Astrocyte (in vitro differentiated cells and primary cell): ENCODE data around the gene SAMD4B. TPM values are rescaled to one million over a fixed set of nuclear protein-coding genes. Genes with fewer than 3 reads are reported as not detected.

Source experiments
- DNase-seq: peaks from one replicate; pipeline ENCODE4 v3.0.0-alpha.2; 2010; ENCODE audit warnings: low read depth
- FAIRE-seq: peaks from 2 replicates; lab custom pipeline; 2011; peaks lifted over from hg19 to GRCh38; lab: Jason Lieb, UNC
- H2AFZ ChIP-seq: 2 replicates; pipeline ENCODE4 v1.6.0; 2012; ENCODE audit warnings: low read depth, low read length, inconsistent platforms
- H3K27ac ChIP-seq: 2 replicates; pipeline ENCODE4 v1.5.1; 2011; ENCODE audit warnings: low read depth, low read length, inconsistent platforms
- H3K27me3 ChIP-seq: 2 replicates; pipeline ENCODE4 v1.6.0; 2011; ENCODE audit warnings: low read length, inconsistent platforms; ENCODE audit not compliant: insufficient read depth
- H3K36me3 ChIP-seq: 2 replicates; pipeline ENCODE4 v1.5.1; 2011; ENCODE audit warnings: low read length, inconsistent platforms; ENCODE audit not compliant: insufficient read depth
- H3K4me1 ChIP-seq: 2 replicates; pipeline ENCODE4 v1.5.1; 2011; ENCODE audit warnings: low read length, inconsistent platforms; ENCODE audit not compliant: insufficient read depth
- H3K4me2 ChIP-seq: 2 replicates; pipeline ENCODE4 v1.6.0; 2012; ENCODE audit warnings: low read length, inconsistent platforms
- H3K4me3 ChIP-seq: 2 replicates; pipeline ENCODE4 v1.5.1; 2011; ENCODE audit warnings: low read depth, mild to moderate bottlenecking, low read length, inconsistent platforms; ENCODE audit not compliant: insufficient read depth
- H3K79me2 ChIP-seq: 2 replicates; pipeline ENCODE4 v1.6.0; 2012; ENCODE audit warnings: mild to moderate bottlenecking, low read length, inconsistent platforms; ENCODE audit not compliant: insufficient read depth
- H3K9ac ChIP-seq: 2 replicates; pipeline ENCODE4 v1.6.0; 2012; ENCODE audit warnings: mild to moderate bottlenecking, low read length, inconsistent platforms
- H3K9me3 ChIP-seq: 2 replicates; pipeline ENCODE4 v1.5.1; 2012; ENCODE audit warnings: low read depth, mild to moderate bottlenecking, low read length, inconsistent platforms; ENCODE audit not compliant: insufficient read depth
- H4K20me1 ChIP-seq: 2 replicates; pipeline ENCODE4 v1.6.0; 2012; ENCODE audit warnings: low read length, inconsistent platforms; ENCODE audit not compliant: insufficient read depth
- H3K27ac Mint-ChIP-seq: one replicate; pipeline ENCODE4 v1.8.0; 2021; ENCODE audit warnings: mild to moderate bottlenecking, mixed read lengths; ENCODE audit not compliant: unreplicated experiment
- H3K27me3 Mint-ChIP-seq: one replicate; pipeline ENCODE4 v1.8.0; 2021; ENCODE audit warnings: low read depth, mixed read lengths; ENCODE audit not compliant: unreplicated experiment
- H3K36me3 Mint-ChIP-seq: one replicate; pipeline ENCODE4 v1.8.0; 2021; ENCODE audit warnings: low read depth, mixed read lengths; ENCODE audit not compliant: unreplicated experiment
- H3K4me1 Mint-ChIP-seq: one replicate; pipeline ENCODE4 v1.8.0; 2021; ENCODE audit warnings: low read depth, mixed read lengths; ENCODE audit not compliant: unreplicated experiment
- H3K4me3 Mint-ChIP-seq: one replicate; pipeline ENCODE4 v1.8.0; 2021; ENCODE audit warnings: mild to moderate bottlenecking, moderate library complexity, mixed read lengths; ENCODE audit not compliant: unreplicated experiment
- H3K9me3 Mint-ChIP-seq: one replicate; pipeline ENCODE4 v1.8.0; 2021; ENCODE audit warnings: mild to moderate bottlenecking, mixed read lengths; ENCODE audit not compliant: unreplicated experiment
- EZH2 ChIP-seq: IDR thresholded peaks from 2 replicates; pipeline ENCODE4 v1.6.1; 2012; ENCODE audit warnings: mild to moderate bottlenecking, low read length, inconsistent platforms; ENCODE audit not compliant: insufficient read depth
- total RNA-seq: library from RNA; stranded (reverse); gene quantifications from 2 replicates; pipeline ENCODE4 v1.2.1, GENCODE V29; 2021
- TF ChIP-seq, protein P1 (sequence below): IDR thresholded peaks from 2 replicates; pipeline ENCODE4 v1.5.1; 2011; ENCODE audit warnings: low read depth, mild to moderate bottlenecking, inconsistent platforms, low read length, moderate library complexity; ENCODE audit not compliant: insufficient read depth

Gene SAMD4B
- total RNA-seq, 1 donor from 2014 or later, result 98.6 TPM

DNA sequence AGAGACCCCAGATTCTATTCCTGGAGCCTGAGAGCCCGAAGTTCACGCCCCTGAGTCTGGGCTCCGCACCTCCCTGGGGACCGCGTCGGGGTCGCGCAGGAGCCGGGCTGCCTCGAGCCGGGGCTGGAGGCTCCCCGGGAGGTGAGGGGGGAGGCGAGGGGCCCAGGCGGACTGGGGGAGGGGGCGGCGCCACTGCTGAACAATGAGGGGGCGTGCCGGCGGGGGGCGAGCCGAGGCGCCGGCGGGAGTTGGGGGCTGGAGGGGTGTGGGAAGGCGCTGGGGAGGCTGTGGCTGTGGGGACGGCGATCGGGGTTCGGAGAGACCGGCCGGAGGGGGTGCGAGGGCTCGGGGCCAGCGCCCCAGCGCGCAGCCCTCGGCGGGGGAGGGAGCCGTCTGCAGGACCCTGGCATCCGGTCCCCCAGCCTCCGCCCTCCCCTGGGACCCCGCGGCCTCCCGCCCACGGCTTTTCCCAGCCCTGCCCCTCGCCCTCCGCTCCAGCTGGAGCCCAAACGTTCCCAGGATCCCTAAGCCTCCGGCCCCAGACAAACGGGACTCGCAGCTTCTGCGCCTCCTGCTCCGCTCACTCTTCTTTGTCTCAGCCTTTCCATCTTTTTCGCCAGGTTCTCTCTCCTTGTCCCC lies 71.2 kb downstream of the SAMD4B start:
- Histone ChIP-seq H3K4me2 (peak overlapping the region; percentile 97), H3K36me3 (peaks cover 4% of the 10 kb centered on the region), H3K9me3 (no peaks in the 10 kb centered on the region), H3K27ac (peak overlapping the region; percentile 97), H3K4me3 (peak overlapping the region; percentile 83), H4K20me1 (peaks cover 51% of the 10 kb centered on the region), H2AFZ (peak overlapping the region; percentile 27), H3K4me1 (peaks cover 43% of the 10 kb centered on the region), H3K9ac (peak overlapping the region; percentile 97), H3K79me2 (peaks cover 67% of the 10 kb centered on the region), H3K27me3 (no peaks in the 10 kb centered on the region)
- Mint-ChIP-seq H3K27me3 (no peaks in the 10 kb centered on the region), H3K9me3 (no peaks in the 10 kb centered on the region), H3K4me1 (peaks cover 32% of the 10 kb centered on the region), H3K27ac (peak overlapping the region; percentile 94), H3K36me3 (peaks cover 7% of the 10 kb centered on the region), H3K4me3 (peak overlapping the region; percentile 90)
- TF ChIP-seq, protein P1, sequence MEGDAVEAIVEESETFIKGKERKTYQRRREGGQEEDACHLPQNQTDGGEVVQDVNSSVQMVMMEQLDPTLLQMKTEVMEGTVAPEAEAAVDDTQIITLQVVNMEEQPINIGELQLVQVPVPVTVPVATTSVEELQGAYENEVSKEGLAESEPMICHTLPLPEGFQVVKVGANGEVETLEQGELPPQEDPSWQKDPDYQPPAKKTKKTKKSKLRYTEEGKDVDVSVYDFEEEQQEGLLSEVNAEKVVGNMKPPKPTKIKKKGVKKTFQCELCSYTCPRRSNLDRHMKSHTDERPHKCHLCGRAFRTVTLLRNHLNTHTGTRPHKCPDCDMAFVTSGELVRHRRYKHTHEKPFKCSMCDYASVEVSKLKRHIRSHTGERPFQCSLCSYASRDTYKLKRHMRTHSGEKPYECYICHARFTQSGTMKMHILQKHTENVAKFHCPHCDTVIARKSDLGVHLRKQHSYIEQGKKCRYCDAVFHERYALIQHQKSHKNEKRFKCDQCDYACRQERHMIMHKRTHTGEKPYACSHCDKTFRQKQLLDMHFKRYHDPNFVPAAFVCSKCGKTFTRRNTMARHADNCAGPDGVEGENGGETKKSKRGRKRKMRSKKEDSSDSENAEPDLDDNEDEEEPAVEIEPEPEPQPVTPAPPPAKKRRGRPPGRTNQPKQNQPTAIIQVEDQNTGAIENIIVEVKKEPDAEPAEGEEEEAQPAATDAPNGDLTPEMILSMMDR, result no peak
- DNase-seq (no peak), FAIRE-seq (no peak)

DNA sequence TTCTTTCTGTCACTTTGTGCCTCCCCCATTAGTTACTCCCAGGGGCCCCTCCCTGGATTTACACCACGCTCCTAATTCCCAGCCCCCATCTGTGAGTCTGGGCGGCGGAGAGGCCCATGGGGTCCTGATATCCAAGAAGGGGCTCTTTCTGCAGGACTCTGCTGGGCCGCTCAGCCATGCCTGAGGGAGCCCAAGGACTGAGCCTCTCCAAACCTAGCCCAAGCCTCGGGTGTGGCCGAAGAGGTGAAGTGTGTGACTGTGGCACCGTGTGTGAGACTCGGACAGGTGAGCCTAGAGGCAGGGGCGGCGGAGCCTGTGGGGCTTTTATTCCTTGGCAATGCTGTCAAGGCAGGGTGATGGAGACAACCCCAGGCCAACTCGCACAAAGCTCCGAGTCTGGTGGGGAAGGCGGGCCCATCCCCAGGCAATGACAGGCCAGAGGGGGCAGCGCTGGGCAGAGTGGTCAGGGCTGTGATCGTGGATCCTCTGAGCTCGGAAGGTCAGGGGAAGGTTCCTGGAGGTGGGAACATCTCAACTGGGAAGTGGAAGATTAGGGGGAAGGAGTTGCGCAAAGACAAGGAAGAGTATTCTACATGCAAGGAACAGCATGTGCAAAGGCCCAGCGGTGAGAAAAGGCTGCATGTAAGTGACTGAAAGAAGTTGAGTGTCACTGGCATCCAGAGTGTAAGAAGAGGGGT lies 71.8 kb downstream of the SAMD4B start:
- DNase-seq, result no peak
- H3K27ac ChIP-seq, result peak overlapping the region; percentile 97
- no peak for FAIRE-seq
- H3K36me3 Mint-ChIP-seq, result peaks cover 8% of the 10 kb centered on the region
- peaks cover 37% of the 10 kb centered on the region for H3K4me1 ChIP-seq
- peaks cover 7% of the 10 kb centered on the region for H3K36me3 ChIP-seq
- peak overlapping the region; percentile 97 for H3K4me2 ChIP-seq
- no peaks in the 10 kb centered on the region for H3K27me3 Mint-ChIP-seq
- H3K27ac Mint-ChIP-seq, result peak overlapping the region; percentile 94
- H3K4me3 Mint-ChIP-seq, result peak overlapping the region; percentile 90
- H3K27me3 ChIP-seq, result no peaks in the 10 kb centered on the region
- no peak for TF ChIP-seq EZH2
- TF ChIP-seq, protein P1, result no peak
- H2AFZ ChIP-seq, result peak overlapping the region; percentile 1
- no peaks in the 10 kb centered on the region for H3K9me3 ChIP-seq
- H4K20me1 ChIP-seq, result peaks cover 52% of the 10 kb centered on the region
- peak overlapping the region; percentile 97 for H3K9ac ChIP-seq
- peaks cover 65% of the 10 kb centered on the region for H3K79me2 ChIP-seq
- H3K9me3 Mint-ChIP-seq, result no peaks in the 10 kb centered on the region
- peak overlapping the region; percentile 83 for H3K4me3 ChIP-seq
- H3K4me1 Mint-ChIP-seq, result peaks cover 28% of the 10 kb centered on the region
